A549 treated with ZK216348 at 1 μM for 4 hours (cell line): ENCODE measurements around the gene SCGB1C2. TPM values are rescaled to one million over a fixed set of nuclear protein-coding genes. Genes with fewer than 3 reads are reported as not detected.

ENCODE experiments used
- total RNA-seq: library from RNA; stranded (reverse); fragments of 200-300 nt; extraction: Qiagen RNA extraction; gene quantifications from 5 replicates; pipeline ENCODE4 v1.2.3, GENCODE V29; 2022; ENCODE audit warnings: low read depth

The SCGB1C2 gene
- total RNA-seq: not detected in 5 replicates

GRCh38 chr17:137166-137807 is at the start of gene SCGB1C2:
Gene SCGB1C2 (plus strand): TSS chr17:137569. CDS start chr17:137591, 22 bp downstream.

DNA sequence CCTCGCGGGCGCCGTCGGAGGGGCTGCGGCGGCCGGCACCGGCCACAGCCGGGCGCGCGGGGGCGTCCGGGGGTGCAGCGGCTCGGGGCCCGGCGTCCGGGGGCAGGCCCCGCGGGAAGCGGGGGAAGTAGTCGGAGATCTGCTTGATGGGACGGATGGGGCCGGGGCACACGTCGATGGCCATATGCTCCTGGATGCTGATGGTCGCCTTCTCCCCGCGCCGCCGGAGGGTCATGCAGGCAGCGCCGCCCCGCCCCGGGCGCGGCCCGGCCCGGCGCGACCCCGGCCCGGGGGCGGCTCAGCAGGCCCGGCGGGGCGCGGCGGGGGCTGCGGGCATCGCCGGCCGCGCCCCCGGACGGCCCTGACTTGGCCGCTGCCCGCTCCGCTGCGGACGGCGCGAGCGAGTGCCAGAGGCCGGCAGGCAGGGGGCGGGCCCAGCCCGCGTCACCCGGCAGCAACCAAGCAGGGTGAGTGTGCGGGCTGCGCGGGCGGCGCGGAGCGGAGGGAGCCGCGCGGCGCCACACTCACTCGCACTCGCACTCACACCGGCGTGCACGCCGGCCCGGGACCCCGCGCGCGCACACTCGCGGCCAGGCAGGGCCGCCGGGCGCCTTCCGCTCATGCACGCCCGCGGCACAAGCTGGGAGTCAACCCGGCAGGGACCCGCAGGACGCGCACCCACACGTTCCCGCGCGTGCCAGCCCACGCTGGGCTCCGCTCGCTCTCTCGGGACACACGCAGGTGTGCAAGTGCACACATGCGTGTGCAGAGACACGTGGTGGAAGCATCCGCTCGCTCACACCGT is 44.1 kb downstream of the SCGB1C2 start, which contains the start of gene DOC2B:
Gene DOC2B, minus strand, starts transcription at position 406 of the 805 bp plus-strand sequence. Its CDS starts 171 bp downstream, at position 235.

Other genes with a start within 250 kb of the SCGB1C2 start
- 1.2 to 2.4 TPM (median 1.7 TPM) in 5 replicates for gene DOC2B, start 44.1 kb downstream of the SCGB1C2 start, total RNA-seq
- 22.5 to 39.4 TPM (median 30.4 TPM) in 5 replicates for gene RPH3AL, start 215.2 kb downstream of the SCGB1C2 start, total RNA-seq